Measurements from ENCODE around the gene CD209. TPM values are rescaled to one million over a fixed set of nuclear protein-coding genes. Genes with fewer than 3 reads are reported as not detected.

CD209 gene
- total and polyA plus RNA-seq, 9 of the 15 experiments (the other 6 are each of a cell fraction or from before 2014, with no cell fraction given) = 0.01 TPM; not detected in 8

GRCh38 chr19:7795555-7796161, 48.3 kb upstream of the CD209 start (continued):
- TF ChIP-seq, protein P1, sequence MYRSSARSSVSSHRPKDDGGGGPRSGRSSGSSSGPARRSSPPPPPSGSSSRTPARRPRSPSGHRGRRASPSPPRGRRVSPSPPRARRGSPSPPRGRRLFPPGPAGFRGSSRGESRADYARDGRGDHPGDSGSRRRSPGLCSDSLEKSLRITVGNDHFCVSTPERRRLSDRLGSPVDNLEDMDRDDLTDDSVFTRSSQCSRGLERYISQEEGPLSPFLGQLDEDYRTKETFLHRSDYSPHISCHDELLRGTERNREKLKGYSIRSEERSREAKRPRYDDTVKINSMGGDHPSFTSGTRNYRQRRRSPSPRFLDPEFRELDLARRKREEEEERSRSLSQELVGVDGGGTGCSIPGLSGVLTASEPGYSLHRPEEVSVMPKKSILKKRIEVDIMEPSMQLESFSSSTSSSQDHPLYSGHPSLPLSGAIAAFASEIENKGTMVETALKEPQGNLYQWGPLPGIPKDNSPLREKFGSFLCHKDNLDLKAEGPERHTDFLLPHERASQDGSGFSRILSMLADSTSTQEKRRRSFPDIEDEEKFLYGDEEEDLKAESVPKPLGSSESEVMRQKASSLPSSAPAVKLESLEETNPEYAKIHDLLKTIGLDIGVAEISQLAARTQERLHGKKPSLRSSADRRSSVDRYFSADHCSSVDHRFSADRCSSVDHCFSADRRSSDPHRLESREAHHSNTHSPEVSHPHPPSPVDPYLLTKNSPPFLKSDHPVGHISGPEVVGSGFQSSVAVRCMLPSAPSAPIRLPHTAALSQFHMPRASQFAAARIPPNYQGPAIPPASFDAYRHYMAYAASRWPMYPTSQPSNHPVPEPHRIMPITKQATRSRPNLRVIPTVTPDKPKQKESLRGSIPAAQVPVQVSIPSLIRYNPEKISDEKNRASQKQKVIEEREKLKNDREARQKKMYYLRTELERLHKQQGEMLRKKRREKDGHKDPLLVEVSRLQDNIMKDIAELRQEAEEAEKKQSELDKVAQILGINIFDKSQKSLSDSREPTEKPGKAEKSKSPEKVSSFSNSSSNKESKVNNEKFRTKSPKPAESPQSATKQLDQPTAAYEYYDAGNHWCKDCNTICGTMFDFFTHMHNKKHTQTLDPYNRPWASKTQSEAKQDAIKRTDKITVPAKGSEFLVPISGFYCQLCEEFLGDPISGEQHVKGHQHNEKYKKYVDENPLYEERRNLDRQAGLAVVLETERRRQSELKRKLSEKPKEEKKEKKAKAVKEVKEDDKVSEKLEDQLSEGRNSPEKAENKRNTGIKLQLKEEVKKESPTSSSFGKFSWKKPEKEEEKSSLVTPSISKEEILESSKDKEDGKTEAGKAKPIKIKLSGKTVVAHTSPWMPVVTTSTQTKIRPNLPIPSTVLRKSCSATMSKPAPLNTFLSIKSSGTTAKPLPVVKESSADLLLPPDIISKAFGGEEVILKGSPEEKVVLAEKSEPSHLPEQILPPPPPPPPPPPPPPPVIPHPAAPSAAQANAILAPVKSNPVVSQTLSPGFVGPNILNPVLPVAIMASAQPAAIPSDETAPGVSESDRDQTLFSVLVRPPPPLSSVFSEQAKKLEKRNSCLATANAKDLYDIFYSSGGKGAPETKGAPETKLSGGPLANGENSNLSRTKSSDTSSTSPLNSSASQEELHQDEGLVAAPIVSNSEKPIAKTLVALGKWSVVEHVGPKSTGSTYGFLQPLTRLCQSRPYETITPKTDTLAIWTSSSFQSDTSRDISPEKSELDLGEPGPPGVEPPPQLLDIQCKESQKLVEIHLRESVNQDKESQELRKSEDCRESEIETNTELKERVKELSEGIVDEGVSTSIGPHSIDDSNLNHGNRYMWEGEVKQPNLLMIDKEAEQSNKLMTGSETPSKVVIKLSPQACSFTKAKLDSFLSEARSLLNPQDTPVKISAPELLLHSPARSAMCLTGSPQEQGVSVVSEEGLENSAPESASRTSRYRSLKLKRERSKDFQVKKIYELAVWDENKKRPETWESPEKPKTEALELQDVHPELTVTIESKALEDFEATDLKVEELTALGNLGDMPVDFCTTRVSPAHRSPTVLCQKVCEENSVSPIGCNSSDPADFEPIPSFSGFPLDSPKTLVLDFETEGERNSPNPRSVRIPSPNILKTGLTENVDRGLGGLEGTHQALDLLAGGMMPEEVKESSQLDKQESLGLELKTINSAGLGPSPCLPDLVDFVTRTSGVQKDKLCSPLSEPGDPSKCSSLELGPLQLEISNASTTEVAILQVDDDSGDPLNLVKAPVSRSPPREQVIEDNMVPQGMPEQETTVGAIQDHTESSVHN (IDR thresholded peaks at IDR 0.05; ENCODE audit: borderline replicate concordance in 1 of 2, low read depth in 1 of 2) = no peak
- TF ChIP-seq KDM1A (IDR thresholded peaks at IDR 0.05) = 0 out of 4 replicates have a peak, but pooled peaks of 1 of the 2 experiments have one; percentile 18
- peak; percentile 79 for TF ChIP-seq CBFA2T2 (conservative IDR thresholded peaks at IDR 0.05)
- TF ChIP-seq DNMT1 (IDR thresholded peaks at IDR 0.05) = no peak
- 0 out of 2 replicates have a peak, but pooled peaks have one; percentile 18 for TF ChIP-seq MTA2 (IDR thresholded peaks at IDR 0.05; ENCODE audit: low read depth)
- no peak for TF ChIP-seq KDM4B (IDR thresholded peaks at IDR 0.05; ENCODE audit: borderline replicate concordance in 2 of 2, low read depth in 1 of 2)
- TF ChIP-seq PCBP1 (IDR thresholded peaks at IDR 0.05; ENCODE audit: low read depth, low read length, poor library complexity, severe bottlenecking) = no peak
- no peak for TF ChIP-seq U2AF2 (optimal IDR thresholded peaks at IDR 0.05; ENCODE audit: low read depth, low read length)
- TF ChIP-seq FOXM1 (IDR thresholded peaks at IDR 0.05; ENCODE audit: low read depth) = no peak
- no peak for TF ChIP-seq FOXM1 (CRISPR knock-in tag; IDR thresholded peaks at IDR 0.05; ENCODE audit: low read depth)
- peak; percentile 76 for TF ChIP-seq TAL1 (IDR thresholded peaks at IDR 0.05)
- TF ChIP-seq, protein P2, sequence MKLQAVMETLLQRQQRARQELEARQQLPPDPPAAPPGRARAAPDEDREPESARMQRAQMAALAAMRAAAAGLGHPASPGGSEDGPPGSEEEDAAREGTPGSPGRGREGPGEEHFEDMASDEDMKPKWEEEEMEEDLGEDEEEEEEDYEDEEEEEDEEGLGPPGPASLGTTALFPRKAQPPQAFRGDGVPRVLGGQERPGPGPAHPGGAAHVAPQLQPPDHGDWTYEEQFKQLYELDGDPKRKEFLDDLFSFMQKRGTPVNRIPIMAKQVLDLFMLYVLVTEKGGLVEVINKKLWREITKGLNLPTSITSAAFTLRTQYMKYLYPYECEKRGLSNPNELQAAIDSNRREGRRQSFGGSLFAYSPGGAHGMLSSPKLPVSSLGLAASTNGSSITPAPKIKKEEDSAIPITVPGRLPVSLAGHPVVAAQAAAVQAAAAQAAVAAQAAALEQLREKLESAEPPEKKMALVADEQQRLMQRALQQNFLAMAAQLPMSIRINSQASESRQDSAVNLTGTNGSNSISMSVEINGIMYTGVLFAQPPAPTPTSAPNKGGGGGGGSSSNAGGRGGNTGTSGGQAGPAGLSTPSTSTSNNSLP (IDR thresholded peaks at IDR 0.05; ENCODE audit: borderline replicate concordance, low read depth, low read length) = no peak
- TF ChIP-seq U2AF1 (optimal IDR thresholded peaks at IDR 0.05; ENCODE audit: low read depth, low read length) = no peak
- TF ChIP-seq ZNF184 (CRISPR knock-in tag; IDR thresholded peaks at IDR 0.05) = no peak
- peak; percentile 44; the same call in 1 of the 2 replicates for TF ChIP-seq NCOR1 (IDR thresholded peaks at IDR 0.05)
- TF ChIP-seq SAP30 (IDR thresholded peaks at IDR 0.05; ENCODE audit: borderline replicate concordance, insufficient read depth, low read depth, low read length, poor library complexity, severe bottlenecking) = no peak
- TF ChIP-seq ARID1B (IDR thresholded peaks at IDR 0.05) = peak; percentile 79
- no peak for TF ChIP-seq ELK1 (CRISPR knock-in tag; IDR thresholded peaks at IDR 0.05)

All from K562 (cell line).